Stimulated activated CD8-positive, alpha-beta memory T cell treated with anti-CD3 and anti-CD28 coated beads, Interleukin-2, amount 100 ng/mL, for 1 hour (primary cell): Measurements from ENCODE around the gene SMYD5.
"Not testable (repeated sequence)": the region's sequence is repeated elsewhere in the genome, so short reads cannot be mapped to it uniquely, and the experiment has no call there.

Experiments used
- DNase-seq, 2 donors: peaks; one replicate each; pipeline ENCODE4 v3.0.0-alpha.2; 2020; ENCODE audit warnings: low read depth in 2 of 2

Gene SMYD5

DNA sequence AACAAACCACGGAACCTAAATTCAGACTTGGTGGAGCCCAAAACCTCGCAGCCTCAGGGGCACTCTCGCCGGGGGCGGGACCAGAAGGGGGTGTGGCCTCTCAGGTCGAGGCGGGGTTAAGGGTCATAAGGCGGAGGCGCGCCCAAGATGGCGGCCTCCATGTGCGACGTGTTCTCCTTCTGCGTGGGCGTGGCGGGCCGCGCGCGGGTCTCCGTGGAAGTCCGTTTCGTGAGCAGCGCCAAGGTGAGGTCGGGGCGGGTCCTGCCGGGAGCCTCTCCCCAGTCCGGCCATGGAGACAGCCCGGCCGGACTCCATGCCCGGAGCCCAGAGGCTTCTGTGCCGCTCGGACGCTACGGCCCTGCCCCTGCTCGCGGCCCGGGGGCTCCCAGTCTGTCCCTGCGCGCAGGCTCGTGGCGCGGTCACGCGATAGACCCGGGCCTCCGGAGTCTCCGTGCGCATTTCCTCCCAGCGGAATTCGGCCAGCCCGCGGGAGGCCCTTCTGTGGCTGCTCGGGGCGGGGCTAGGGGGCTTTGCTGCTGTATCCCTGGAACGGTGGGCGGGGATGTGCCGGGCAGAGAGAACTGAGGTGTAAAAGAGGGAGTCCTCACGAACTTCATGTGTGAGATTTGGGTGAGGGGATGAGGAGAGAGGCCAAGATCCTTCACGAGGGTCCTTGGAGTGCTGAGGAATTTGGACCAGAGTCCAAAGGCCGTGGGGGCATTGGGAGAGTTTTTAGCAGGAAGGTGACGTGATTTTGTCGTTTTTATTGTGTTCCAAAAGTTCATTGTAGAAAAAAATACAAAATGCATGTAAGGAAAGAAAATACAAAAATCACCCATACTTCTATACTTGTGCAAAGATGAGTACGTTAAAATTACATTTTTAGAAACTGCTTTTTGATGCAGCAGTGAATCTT is at the start of gene SMYD5:
TSS of gene SMYD5 (plus strand) at position 126 of the 916 bp plus-strand sequence. CDS start at position 148, 22 bp downstream.
- DNase-seq: peak; percentile 83 to 84

DNA sequence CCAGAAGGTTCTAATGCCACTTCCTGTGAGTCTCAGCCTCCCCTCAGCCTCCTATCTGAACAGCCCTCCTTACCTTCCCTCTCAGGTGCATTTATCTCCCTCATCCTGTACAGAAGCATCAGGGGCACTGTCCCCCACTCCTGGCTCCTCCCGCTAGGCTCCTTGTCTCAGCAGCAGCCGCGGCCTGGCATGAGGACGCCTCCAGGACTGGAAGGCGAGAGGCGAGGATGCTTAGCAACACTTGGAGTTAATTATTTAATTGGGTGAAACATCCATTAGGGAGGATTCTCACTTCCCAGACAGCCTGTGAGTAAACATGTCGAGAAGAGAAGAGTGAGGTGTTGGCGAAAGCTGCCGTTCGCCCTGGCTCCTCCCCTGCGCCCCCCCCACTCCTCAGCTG is 48.1 kb upstream of the SMYD5 start:
- DNase-seq: not testable (repeated sequence)

DNA sequence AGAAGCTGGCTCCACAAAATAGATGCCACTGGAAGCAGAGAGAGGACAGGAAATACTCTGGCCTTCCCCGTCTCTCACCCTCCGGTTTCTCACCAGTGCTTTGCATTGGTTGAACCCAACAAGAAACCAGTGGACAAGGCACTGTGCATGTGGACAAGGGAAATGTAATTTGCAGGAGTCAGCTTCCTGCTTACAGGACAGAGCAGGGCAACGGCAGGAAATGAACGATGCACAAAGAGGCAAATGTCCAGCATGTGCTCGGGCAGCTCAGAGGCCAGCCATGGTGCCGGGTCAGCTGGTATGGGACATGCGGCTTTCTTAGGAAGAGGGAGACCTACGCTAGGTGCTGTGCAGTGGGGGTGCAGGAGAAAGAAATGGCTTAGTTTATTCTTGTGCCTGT is 47.2 kb upstream of the SMYD5 start:
- DNase-seq: not testable (repeated sequence)

DNA sequence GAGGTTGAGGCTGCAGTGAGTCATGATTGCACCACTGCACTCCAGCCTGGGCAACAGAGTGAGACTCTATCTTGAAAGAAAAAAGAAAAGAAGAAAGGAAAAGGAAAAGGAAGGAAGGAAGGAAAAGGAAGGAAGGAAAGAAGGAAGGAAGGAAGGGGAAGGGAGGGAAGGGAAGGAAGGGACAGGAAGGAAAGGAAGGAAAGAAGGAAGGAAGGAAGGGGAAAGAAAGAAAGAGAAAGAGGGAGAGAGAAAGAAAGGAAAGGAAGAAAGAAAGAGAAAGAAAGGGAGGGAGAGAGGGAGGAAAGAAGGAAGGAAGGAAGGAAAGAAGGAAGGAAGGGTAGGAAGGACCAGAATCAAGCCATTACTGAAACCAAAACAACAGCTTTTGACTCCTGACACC is 45.7 kb upstream of the SMYD5 start:
- not testable (repeated sequence) for DNase-seq

DNA sequence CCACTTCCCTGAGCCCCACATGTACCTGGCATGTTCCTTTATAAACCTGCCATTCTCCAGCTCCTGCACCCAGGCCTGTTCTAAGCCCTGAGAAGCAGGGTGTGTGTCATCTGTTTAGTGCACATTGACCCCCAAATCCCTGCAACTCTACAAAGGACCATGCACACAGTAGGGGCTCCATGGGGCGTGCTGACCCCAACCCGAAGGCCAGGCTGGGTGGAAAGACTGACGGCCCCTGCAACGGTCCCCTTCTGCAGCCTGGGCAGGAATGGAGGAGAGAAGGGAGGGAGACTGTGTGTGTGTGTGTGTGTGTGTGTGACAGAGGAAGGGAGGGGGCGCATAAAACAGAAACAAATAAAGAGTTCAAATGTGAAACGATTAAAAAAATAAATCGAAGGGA is 43.7 kb upstream of the SMYD5 start:
- not testable (repeated sequence) for DNase-seq

DNA sequence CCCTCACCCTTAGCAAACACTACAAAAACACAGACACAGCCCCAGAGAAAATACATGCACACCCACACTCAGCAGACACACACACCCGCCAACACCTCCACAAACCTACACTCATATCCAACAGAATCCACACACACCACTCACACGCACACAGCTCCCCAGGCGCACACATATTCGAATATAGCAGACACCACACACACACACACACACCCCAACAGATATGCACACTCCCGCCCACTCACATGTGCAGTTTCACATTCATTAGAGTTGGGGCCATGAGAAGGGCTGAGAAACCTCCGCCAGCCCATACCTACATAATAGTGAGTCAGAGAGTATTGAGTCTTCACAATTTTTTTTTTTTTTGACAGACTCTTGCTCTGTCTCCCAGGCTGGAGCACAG is 41.1 kb upstream of the SMYD5 start:
- no peak for DNase-seq

DNA sequence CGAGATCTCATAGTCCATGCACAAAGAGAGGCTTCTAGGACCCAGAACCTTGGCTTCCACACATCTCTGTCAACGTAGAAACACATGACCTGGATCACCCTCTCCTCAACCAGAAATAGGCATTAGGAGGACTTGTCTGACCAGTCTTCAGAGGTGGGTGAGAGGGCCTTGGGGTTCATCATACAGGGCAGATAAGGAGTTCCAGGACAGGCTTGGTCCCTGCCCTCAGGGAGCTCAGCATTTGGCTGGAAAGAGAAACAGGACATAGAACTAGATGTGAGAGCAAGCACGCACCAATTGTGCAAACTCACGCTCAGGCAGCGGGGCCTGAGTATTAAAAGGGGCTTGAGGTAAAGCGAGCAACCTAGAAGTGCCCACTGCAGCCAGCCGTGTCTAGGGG is 40.3 kb upstream of the SMYD5 start:
- DNase-seq: no peak

DNA sequence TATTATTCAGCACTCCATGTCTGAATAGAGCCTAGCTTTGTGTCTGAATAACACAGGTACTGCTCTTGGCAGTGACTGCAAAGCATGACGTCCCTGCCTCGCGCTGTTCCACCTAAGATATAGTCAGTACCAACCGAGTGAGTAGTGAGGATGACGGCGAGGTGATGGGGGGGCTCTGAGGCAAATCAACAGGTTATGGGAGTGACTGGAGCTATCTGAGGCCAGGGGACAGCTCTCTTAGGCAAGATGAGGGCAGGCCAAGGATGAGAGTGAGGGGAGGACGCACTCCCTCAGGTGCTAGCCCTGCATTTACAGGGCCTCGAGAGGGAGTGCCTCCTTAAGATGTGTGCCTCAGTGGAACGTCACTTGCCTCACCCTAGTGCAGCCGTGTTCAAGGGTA is 39.8 kb upstream of the SMYD5 start:
- no peak for DNase-seq

DNA sequence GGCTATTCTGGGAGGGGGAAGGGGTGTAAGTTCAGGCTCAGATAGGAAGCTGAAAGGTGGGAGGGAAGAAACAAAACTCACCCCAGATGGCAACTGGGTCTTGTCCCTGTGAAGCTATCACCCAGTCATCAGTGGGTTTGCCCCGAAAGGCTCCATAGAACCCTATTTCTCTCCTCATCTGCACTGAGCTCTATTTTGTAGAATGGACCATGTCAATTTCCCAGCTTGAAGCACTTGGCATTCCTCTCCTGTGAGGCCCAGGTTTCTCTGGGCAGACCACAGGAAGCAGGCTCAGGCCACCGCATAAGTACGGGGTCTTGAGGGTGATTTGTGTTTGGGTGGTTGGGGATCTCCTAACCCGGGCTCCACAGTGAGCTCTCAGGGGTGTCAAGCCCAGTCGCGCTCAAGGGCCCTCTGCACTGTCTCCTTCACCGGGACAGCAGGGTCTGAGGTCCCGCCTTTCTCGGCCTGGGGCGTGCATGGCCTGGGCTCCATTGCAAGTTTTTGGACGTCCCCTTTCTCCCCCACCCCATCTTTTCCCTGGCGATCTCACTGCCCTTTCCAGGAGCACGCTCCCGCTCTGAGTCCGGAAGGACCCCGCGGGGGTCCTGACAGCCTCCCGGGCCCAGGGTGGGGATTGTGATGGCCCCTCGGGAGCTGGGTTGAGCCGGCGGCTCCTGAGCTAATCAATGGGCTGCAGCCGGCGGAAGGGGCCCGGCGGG is 38.9 kb upstream of the SMYD5 start:
- DNase-seq: no peak

DNA sequence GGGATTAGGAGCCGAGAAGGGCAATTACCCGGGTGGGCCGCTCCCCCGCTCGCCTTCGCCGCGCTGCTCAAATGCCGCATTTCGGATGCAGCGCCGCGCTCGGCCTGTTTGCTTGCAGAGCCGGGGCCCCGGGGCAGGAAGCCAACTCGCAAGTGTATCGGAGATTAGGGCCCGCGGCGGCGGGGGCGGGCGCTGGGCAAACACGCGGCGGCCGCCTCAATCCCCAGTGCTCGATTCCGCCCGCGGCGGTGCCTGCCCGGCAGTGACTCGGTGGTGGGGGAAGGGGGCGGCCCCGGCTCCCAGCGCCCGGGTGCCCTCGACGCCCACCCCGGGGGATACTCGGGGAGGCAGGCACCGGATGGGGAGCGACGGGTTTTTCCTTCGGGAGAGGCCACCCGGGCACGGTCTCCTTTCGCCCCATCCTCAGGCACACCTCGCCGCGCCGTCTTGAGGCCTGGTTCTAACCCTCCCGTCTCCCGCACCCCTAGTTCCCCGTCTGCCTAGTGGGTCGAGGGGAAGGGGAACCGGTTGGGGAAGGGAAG is 38.3 kb upstream of the SMYD5 start:
- DNase-seq: peak; percentile 45 to 61

DNA sequence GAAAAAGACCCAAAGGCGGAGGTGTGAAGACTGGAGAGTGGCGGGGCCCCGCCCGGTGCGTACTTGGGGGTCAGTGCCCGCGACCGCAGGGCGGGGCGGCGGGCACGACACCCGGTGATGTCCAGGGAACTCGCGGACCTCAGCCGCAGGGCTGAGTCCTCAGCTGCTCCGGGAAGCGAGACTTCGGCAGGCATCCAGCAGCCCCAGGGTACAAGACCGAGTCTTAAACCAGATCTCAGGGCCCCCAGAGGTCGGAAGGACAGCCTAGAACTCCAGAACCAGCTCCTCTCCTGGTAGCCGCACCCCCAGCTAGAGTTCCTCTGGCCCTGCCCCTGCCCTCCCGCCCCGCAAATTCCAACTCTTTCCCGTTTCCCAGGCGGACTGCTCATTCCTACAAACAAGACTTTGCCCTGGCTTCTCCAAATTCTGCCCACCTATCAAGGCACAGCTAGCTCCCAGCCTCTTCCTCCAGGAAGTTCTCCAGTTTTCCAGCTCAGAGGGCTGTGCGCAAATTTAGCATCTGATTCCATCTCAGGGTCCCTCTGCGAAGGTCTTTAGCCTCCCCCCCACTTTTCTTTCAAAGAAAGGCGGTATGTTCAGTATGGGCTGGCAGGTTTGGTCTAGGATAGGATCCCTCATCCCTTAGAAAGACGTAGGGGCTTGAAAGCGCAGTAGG is 37.7 kb upstream of the SMYD5 start:
- DNase-seq: no peak

DNA sequence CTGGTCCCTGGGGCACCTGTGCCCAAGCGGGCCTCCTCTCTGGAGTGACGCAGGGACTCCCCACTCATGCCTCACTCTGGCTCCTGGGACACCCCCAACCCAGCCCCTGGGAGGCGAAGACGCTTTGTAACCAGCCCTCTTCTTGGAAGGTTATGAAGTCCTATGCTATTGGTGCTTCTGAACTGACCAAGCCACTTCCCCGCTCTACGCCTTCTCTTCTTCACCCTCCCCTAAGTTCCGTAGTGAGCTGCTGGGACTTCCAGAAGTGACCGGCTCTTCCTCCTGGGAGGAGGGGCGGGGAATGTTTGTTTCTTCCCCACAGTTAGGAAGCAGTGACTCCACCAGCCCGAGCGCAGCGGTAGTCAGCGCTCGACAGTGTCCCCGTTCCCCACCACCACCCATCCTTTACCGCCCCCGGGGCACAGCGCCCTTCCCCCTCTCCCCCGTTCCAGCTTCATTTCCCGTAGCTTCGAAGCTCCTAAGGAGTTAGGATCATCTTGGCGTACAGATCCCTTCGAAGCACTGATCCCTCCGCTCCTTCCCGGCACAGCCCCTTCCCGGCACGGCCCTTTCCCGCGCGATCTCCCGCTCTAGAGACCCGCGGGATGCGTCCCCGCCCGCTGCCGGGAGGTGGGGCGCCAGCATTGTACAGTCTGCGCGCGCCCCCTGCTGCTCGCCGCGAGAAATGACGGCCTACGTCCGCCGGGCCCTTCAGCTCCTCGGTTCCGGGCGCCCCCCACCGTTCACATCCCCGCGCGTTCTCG is 37.0 kb upstream of the SMYD5 start:
- peak; percentile 80 to 83 for DNase-seq

DNA sequence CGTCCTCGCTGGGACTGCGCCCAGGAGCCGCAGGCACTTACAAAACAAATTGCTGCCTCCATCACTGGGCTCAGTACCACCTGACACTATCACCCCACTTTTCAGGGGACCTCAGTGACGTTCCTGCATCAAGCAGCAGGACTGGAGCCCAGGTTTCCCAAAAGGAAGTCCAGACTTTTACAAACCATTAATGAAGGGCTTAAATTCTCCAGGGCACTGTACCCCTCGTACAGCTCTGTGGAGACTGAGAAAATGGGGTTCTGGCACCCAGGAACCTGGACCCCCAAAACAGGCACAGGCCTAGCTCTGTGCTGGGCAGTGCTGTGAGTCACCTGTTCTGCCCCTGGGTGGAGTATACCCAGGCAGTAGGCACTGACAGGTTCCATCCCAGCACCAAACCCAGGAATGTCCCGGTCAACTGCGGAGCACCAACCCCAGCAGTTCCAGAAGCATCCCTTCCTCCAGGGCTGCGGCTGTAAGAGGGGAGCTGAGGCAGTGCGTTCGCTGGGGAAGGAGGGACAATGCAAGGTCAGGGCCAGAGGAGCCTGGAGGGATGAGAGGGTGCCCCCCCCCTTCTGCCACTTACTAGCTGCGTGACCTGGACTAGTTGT is 36.3 kb upstream of the SMYD5 start:
- no peak for DNase-seq

DNA sequence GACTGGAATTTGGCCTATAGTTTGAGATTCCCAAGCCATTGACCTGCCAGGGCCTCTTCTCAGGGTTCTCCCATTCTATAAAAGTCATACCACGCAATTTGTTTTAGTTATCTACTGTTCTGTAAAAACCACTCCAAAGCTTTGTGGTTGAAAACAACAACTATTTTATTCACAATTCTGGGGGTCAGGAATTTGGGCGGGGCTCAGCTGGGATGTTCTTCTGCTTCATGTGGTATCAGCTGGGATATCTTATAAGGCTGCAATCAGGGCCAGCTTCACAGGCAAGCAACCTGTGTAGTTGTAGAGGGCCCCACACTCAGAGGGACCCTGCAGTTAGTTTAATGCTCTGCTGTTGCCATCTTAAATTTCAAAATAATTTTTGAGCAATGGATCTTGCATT is 28.1 kb upstream of the SMYD5 start:
- DNase-seq: no peak

DNA sequence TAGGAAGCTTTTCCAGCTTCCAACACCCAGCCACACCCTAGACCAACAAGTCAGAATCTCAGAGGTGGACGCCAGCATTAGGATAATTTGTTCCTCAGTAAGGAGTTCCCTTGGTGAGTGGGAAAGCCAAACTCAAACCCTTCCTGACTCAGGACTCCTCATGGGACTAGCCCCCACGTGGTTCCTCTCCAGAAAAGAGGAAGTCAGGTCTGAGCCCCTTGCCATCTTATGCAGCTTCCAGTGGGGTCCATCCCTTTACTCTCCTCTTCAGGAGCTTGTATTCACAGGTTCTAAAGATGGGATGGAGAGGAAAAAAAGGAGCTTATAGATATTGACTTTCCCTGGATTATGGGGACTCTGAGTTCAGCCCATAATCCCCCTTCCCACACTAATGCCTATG is 26.5 kb upstream of the SMYD5 start:
- no peak for DNase-seq

DNA sequence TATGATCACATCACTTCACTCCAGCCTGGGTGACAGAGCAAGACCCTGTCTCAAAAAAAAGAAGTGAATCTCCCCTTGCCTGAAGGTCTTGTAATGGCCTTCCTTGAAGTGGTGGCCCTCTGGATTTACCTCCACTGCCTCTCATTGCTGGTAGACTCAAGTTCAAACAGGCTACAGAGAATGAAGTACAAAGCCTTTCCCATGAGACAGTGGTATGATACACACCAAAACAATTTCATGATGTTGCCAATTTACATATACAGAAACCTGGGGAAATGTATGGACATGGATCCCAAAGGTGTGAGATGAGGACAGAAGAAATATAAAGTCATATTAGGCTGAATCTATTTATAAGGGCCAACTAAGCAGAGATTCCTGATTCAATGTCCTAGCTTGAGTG is 16.5 kb upstream of the SMYD5 start:
- DNase-seq: no peak

DNA sequence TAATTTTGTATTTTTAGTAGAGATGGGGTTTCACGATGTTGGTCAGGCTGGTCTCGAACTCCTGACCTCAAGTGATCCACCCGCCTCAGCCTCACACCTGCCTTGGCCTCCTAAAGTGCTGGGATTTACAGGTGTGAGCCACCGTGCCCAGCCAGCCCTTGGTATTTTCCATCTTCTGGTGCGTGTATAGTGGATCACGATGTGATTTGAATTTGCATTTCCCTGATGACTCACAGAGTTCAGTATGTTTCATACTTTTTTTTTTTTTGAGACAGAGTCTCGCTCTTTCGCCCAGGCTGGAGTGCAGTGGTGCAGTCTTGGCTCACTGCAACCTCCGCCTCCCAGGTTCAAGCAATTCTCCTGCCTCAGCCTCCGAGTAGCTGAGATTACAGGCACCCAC is 13.8 kb upstream of the SMYD5 start:
- DNase-seq: not testable (repeated sequence)

DNA sequence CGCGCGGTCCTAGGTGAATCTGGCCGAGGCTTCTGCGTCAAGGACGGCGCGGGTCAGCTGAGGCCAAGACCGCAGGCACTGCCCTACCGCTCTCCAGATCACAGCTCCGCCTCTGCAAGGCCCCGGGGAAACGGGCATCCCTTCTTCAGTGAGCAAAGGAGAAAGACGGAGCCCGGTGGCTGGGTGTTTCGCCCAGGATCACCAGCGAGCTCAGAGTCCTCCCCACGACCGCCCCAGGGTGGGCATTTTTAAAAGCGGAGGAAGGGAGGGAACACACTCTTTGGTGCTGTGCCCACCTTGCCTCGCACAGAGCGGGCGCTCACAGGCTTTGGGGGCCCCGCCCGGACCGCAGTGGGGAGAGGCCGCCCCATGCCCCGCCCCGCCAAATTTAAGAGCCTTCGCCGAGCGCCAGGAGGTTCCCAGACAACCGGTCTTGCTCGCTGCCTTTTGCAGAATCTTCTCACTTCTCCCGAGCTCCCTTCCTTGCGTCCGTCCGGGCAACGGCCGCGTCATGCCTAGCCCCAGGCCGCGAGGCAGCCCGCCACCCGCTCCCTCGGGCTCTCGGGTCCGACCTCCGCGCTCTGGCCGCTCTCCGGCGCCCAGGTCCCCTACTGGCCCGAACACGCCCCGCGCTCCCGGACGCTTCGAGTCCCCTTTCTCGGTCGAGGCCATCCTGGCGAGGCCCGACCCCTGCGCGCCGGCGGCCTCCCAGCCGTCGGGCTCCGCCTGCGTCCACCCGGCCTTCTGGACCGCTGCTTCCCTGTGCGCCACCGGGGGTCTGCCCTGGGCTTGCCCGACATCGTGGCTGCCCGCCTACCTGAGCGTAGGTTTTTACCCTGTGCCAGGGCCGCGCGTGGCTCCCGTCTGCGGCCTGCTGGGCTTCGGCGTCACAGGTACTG is 11.6 kb upstream of the SMYD5 start, which contains the start of gene NOTO:
TSS of gene NOTO (plus strand) at position 419 of the 899 bp plus-strand sequence. CDS start at position 512, 93 bp downstream.
- no peak for DNase-seq

DNA sequence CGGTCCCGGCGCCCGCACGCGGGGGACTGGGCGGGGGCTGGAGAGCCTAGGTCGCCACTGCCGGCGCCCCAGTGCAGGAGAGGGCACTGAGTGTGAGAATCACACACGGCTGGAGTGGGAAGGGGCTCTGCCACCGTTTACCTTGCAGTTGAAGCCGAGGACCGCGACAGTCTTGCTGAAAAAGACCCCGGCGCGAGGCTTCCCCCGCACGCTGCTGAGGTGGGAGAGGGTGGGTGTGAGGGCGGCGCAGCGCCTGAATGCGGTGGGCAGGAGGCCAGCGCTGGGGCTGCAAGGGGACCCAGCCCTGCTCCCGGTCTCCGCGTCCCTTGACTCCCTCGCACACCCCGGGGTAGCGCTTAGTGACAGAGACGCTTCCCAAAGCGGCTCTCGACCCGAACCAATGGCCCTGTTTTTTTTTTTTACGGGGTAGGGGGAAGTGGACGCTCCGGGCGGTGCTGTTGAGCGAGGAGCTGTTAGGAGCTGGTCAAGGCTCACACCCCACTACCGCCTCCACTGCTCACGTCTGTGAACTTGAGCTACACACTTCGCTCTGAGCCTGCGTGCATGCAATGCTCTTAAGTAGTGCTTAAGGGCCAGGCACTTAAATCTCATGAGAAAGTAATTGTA is 10.9 kb upstream of the SMYD5 start:
- DNase-seq: no peak
